K562 (cell line): ENCODE results near the gene C2orf72. TPM values are rescaled to one million over a fixed set of nuclear protein-coding genes. Genes with fewer than 3 reads are reported as not detected.
"Not testable (repeated sequence)": the region's sequence is repeated elsewhere in the genome, so short reads cannot be mapped to it uniquely, and the experiment has no call there.

Experiments used
- ATAC-seq: fragments of 200-7000 bp; cut with Tn5 transposase; 3 replicates; pipeline ENCODE4 v1.9.1; 2020; ENCODE audit warnings: moderate library complexity
- BruUV-seq: library from RNA; stranded (reverse); fragments of 400-500 nt; replicated peaks from 2 replicates; lab custom pipeline; 2021; lab: Mats Ljungman, UMichigan
- CTCF ChIA-PET: fragments of 300-600 bp; formaldehyde crosslinking; extraction: SDS; loops from one replicate; lab custom pipeline; 2021; ENCODE audit warnings: low intra/inter-chr PET ratio; lab: Yijun Ruan, JAX
- POLR2A ChIA-PET: fragments of 300-600, 350-650 bp; sonication (Branson Sonifier 250); formaldehyde crosslinking; extraction: SDS; loops from one replicate; lab custom pipeline; 2021; ENCODE audit warnings: antibody characterized with exemption, inconsistent platforms; lab: Yijun Ruan, JAX
- DNase-seq, 4 experiments: peaks; one replicate each; pipeline versions ENCODE4 v3.0.0 to v3.0.0-alpha.2; 2011 to 2018; ENCODE audit warnings: low spot score in 3 of 4, mixed read lengths in 3 of 4; ENCODE audit errors: extremely low read depth in 1 of 4
- FAIRE-seq: peaks from 2 replicates; lab custom pipeline; 2011; peaks lifted over from hg19 to GRCh38; lab: Jason Lieb, UNC
- H2AFZ ChIP-seq: 2 replicates; pipeline ENCODE4 v1.6.0; 2011; ENCODE audit warnings: low read depth, low read length, control low read depth, inconsistent platforms
- H3K27ac ChIP-seq: fragments of 200-600 bp; 3 replicates; pipeline ENCODE4 v1.8.0; 2011; ENCODE audit warnings: low read depth, mild to moderate bottlenecking, control low read depth, inconsistent platforms, low read length, moderate library complexity, mixed read lengths; ENCODE audit errors: extremely low read depth
- H3K27me3 ChIP-seq, 2 experiments: fragments of 300-600 bp in 1 of 2; 2 replicates in 1 of 2; 3 replicates in 1 of 2; pipeline versions ENCODE4 v1.6.0 to v1.8.0; 2011; ENCODE audit warnings: inconsistent platforms in 2 of 2, low read length in 2 of 2, mild to moderate bottlenecking in 1 of 2, mixed read lengths in 1 of 2, moderate library complexity in 1 of 2; ENCODE audit not compliant: control insufficient read depth in 2 of 2, insufficient read depth in 2 of 2
- H3K36me3 ChIP-seq: fragments of 300-600 bp; 3 replicates; pipeline ENCODE4 v1.8.0; 2011; ENCODE audit warnings: mild to moderate bottlenecking, low read length, inconsistent platforms; ENCODE audit not compliant: control insufficient read depth, insufficient read depth
- H3K4me1 ChIP-seq, 2 experiments: fragments of 200-600 bp in 1 of 2; replicated peaks in 1 of 2; 2 replicates in 1 of 2; 3 replicates in 1 of 2; pipeline versions ENCODE4 v1.5.1 to v1.8.0; 2011; ENCODE audit warnings: inconsistent platforms in 2 of 2, low read length in 2 of 2, mild to moderate bottlenecking in 1 of 2, mixed read lengths in 1 of 2, moderate library complexity in 1 of 2; ENCODE audit not compliant: control insufficient read depth in 2 of 2, insufficient read depth in 2 of 2
- H3K4me2 ChIP-seq: 2 replicates; pipeline ENCODE4 v1.6.1; 2011; ENCODE audit warnings: low read length, control low read depth, inconsistent platforms, mixed read lengths; ENCODE audit not compliant: insufficient read depth
- H3K4me3 ChIP-seq: fragments of 200-600 bp; sonication (generic), shearing (Covaris generic); 2 replicates; pipeline ENCODE4 v1.5.1; 2016; ENCODE audit warnings: control low read depth, inconsistent platforms
- H3K79me2 ChIP-seq: fragments of 200-600 bp; 3 replicates; pipeline ENCODE4 v1.8.0; 2011; ENCODE audit warnings: low read length, inconsistent platforms; ENCODE audit not compliant: control insufficient read depth, insufficient read depth
- H3K9ac ChIP-seq, 2 experiments: 2 replicates each; pipeline versions ENCODE4 v1.6.0 to v1.6.1; 2011; ENCODE audit warnings: low read depth in 2 of 2, low read length in 2 of 2, control low read depth in 1 of 2, inconsistent platforms in 1 of 2, mild to moderate bottlenecking in 1 of 2, mixed read lengths in 1 of 2; ENCODE audit not compliant: insufficient read depth in 1 of 2
- H3K9me1 ChIP-seq: one replicate; pipeline ENCODE4 v1.6.0; 2011; ENCODE audit warnings: inconsistent platforms, mild to moderate bottlenecking, low read length, moderate library complexity; ENCODE audit not compliant: control insufficient read depth, insufficient read depth
- H3K9me3 ChIP-seq: replicated peaks from 2 replicates; pipeline ENCODE4 v1.5.1; 2011; ENCODE audit warnings: low read depth, low read length, inconsistent platforms; ENCODE audit not compliant: control insufficient read depth, insufficient read depth
- H4K20me1 ChIP-seq: replicated peaks from 2 replicates; pipeline ENCODE4 v1.6.1; 2011; ENCODE audit warnings: low read length, inconsistent platforms, mixed read lengths; ENCODE audit not compliant: control insufficient read depth, insufficient read depth
- CBX3 ChIP-seq, 2 experiments: IDR thresholded peaks; 1 replicate in 1 of 2; 2 replicates in 1 of 2; pipeline ENCODE4 v1.6.1; 2012; ENCODE audit warnings: inconsistent platforms in 2 of 2, low read length in 2 of 2, borderline replicate concordance in 1 of 2, control low read depth in 1 of 2
- FOXK1 ChIP-seq: sonication (generic); formaldehyde crosslinking; IDR thresholded peaks from 2 replicates; pipeline ENCODE4 v1.8.0; 2022; ENCODE audit warnings: missing genetic modification reagents, mild to moderate bottlenecking, borderline replicate concordance
- HIVEP1 ChIP-seq: fragments of 250-450 bp; sonication (Bioruptor Pico); IDR thresholded peaks from 2 replicates; pipeline ENCODE4 v1.4.0; 2020; ENCODE audit warnings: mild to moderate bottlenecking
- NFE2 ChIP-seq: IDR thresholded peaks from 2 replicates; pipeline ENCODE4 v1.6.1; 2014; ENCODE audit warnings: antibody characterized with exemption, low read depth
- PURB ChIP-seq: sonication (generic); formaldehyde crosslinking; IDR thresholded peaks from 2 replicates; pipeline ENCODE4 v1.9.0; 2021; ENCODE audit warnings: low read depth, mild to moderate bottlenecking, missing genetic modification reagents
- WGBS: fragments of 100-300 bp; shearing (Covaris generic); methylation state at CpG from one replicate; pipeline ENCODE4 v1.1.6; 2016; ENCODE audit warnings: low coverage, mixed read lengths; ENCODE audit not compliant: insufficient coverage; ENCODE audit errors: missing lambda C conversion rate; 5-methylcytosine and 5-hydroxymethylcytosine counted together
- in situ Hi-C: fragments of 300-500 bp; cut with MboI; formaldehyde crosslinking; loops from 4 replicates; pipeline ENCODE4 v1.15.0; 2018; ENCODE audit warnings: inconsistent platforms, mixed read lengths
- intact Hi-C: fragments of 100-400 bp; cut with micrococcal nuclease; formaldehyde crosslinking; loops from 2 replicates; pipeline ENCODE4 v1.14.2; 2022
- polyA plus RNA-seq, 8 experiments: library from polyadenylated mRNA; depleted of rRNA in 4 of 8; stranded (reverse) in 5 of 8; unstranded in 3 of 8; fragments of >200 nt; fragmentation: Nextera tagmentation in 2 of 8; fragmentation: Illumina TruSeq in 1 of 8; extraction: Ambion mirVana in 2 of 8; extraction: Trizol in 1 of 8; gene quantifications; 2 replicates each; pipeline versions ENCODE4 v1.2.1 to v1.2.3, GENCODE V29; 2011 to 2014; ENCODE audit warnings: inconsistent platforms in 1 of 8, missing spikeins in 1 of 8
- total RNA-seq, 7 experiments: library from RNA; depleted of rRNA in 6 of 7; stranded (reverse); fragments of >200 nt in 6 of 7; fragmentation: Illumina TruSeq in 2 of 7; extraction: Trizol in 2 of 7; gene quantifications; 2 replicates each; pipeline versions ENCODE4 v1.2.1 to v1.2.3, GENCODE V29; 2011 to 2021; ENCODE audit warnings: low replicate concordance in 1 of 7

C2orf72 gene
- total and polyA plus RNA-seq, 9 of the 15 experiments (the other 6 are each of a cell fraction or from before 2014, with no cell fraction given), result 0.08 to 0.18 (median 0.11) TPM; not detected in 6

- TF ChIP-seq NFE2 (no peak), CBX3 (IDR thresholded peaks at IDR 0.05; ENCODE audit: borderline replicate concordance in 1 of 2, low read length in 2 of 2) (no peak), HIVEP1 (CRISPR knock-in tag) (no peak)
- TF ChIP-seq, all 486 proteins: peak for 0
These were observed 34.7 kb upstream of the C2orf72 start (continued) for GRCh38 chr2:231002641-231003040.

GRCh38 chr2:231003186-231003585 is 34.1 kb upstream of the C2orf72 start:
- ChIA-PET CTCF (no interaction called here), POLR2A (no interaction called here)
- TF ChIP-seq FOXK1 (no peak), PURB (CRISPR knock-in tag) (no peak)
- FAIRE-seq, result no peak
- peaks cover 4 to 38% of the 10 kb centered on the region in 2 experiments; a peak in 3 of 5 replicates for H3K27me3 ChIP-seq
- no peak overlapping the region for H3K27ac ChIP-seq
- H3K79me2 ChIP-seq, result no peaks in the 10 kb centered on the region
- no peak for DNase-seq
- H2AFZ ChIP-seq, result no peak overlapping the region
- ATAC-seq, result no peak
- no peaks in the 10 kb centered on the region for H3K4me1 ChIP-seq
- no peak overlapping the region for H3K4me2 ChIP-seq
- intact Hi-C loops, result no loop called here
- no peaks in the 10 kb centered on the region for H4K20me1 ChIP-seq
- in situ Hi-C loops, result no loop called here
- H3K36me3 ChIP-seq, result no peaks in the 10 kb centered on the region
- no peaks in the 10 kb centered on the region for H3K9me1 ChIP-seq
- H3K9me3 ChIP-seq, result no peaks in the 10 kb centered on the region
- H3K9ac ChIP-seq, result no peak overlapping the region
- WGBS, result 0% methylated on average over 1 of the region's 2 CpGs
- no TSS peak for BruUV-seq
- H3K4me3 ChIP-seq, result no peak overlapping the region

- H3K36me3 ChIP-seq, FAIRE-seq, H4K20me1 ChIP-seq, H3K4me2 ChIP-seq, H3K9me3 ChIP-seq, H3K4me3 ChIP-seq, H2AFZ ChIP-seq, H3K27ac ChIP-seq, CTCF ChIA-PET, H3K4me1 ChIP-seq, ATAC-seq, POLR2A ChIA-PET, intact Hi-C loops, in situ Hi-C loops, BruUV-seq, H3K79me2 ChIP-seq, H3K9me1 ChIP-seq, DNase-seq, H3K9ac ChIP-seq: not testable (repeated sequence)
- peaks cover 8 to 52% of the 10 kb centered on the region in 2 experiments; a peak in 3 of 5 replicates for H3K27me3 ChIP-seq
These were observed 32.4 kb upstream of the C2orf72 start for GRCh38 chr2:231004930-231005329.
